AG04449 (cell line): Measurements from ENCODE around the gene MATN1.

Experiments used
- CTCF ChIA-PET: fragments of 350-600 bp; formaldehyde crosslinking; extraction: SDS; loops from one replicate; lab custom pipeline; 2021; ENCODE audit warnings: antibody characterized with exemption; lab: Yijun Ruan, JAX
- POLR2A ChIA-PET: fragments of 400-600, 350-600 bp; formaldehyde crosslinking; extraction: SDS; loops from one replicate; lab custom pipeline; 2020; ENCODE audit warnings: antibody characterized with exemption, inconsistent platforms; lab: Yijun Ruan, JAX
- DNase-seq: peaks from one replicate; pipeline ENCODE4 v3.0.0-alpha.2; 2010; ENCODE audit warnings: low read depth, low spot score
- H3K4me3 ChIP-seq: 2 replicates; pipeline ENCODE4 v1.5.1; 2011; ENCODE audit warnings: low read depth, mild to moderate bottlenecking, control low read depth, low read length
- TF ChIP-seq, protein P1 (sequence below): IDR thresholded peaks from one replicate; pipeline ENCODE4 v1.5.1; 2011; ENCODE audit warnings: mild to moderate bottlenecking, moderate library complexity, low read length, control low read depth, inconsistent platforms; ENCODE audit not compliant: insufficient read depth; ENCODE audit errors: missing control alignments

Gene MATN1

DNA sequence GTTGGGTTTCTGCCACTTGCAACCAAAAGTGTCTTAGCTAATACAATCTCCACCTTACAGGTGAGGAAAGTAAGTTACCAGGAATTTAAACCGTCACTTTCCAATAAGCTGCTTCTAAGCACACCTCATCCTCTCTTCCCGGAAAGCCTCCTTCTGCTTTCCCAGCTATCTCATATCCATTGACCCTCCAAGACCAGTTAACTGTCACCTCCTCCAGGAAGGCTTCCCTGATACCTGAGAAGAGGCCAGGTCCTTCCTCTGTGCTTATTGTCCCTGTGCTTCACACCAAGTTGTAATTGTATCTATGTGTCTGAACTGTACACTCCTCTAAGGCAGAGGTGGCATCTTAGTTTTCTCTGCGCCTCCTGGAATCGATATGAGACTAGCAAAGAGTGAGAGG lies 11.2 kb upstream of the MATN1 start:
- ChIA-PET CTCF (interaction anchor here (1.1 to 19.4 kb wide), 5 partner anchors 10 to 176 kb away, joined by 3 to 943 read pairs (median 10); partner anchors contain the start of gene MATN1), POLR2A (no interaction called here)
- TF ChIP-seq, protein P1, sequence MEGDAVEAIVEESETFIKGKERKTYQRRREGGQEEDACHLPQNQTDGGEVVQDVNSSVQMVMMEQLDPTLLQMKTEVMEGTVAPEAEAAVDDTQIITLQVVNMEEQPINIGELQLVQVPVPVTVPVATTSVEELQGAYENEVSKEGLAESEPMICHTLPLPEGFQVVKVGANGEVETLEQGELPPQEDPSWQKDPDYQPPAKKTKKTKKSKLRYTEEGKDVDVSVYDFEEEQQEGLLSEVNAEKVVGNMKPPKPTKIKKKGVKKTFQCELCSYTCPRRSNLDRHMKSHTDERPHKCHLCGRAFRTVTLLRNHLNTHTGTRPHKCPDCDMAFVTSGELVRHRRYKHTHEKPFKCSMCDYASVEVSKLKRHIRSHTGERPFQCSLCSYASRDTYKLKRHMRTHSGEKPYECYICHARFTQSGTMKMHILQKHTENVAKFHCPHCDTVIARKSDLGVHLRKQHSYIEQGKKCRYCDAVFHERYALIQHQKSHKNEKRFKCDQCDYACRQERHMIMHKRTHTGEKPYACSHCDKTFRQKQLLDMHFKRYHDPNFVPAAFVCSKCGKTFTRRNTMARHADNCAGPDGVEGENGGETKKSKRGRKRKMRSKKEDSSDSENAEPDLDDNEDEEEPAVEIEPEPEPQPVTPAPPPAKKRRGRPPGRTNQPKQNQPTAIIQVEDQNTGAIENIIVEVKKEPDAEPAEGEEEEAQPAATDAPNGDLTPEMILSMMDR = no peak
- no peak overlapping the region for H3K4me3 ChIP-seq
- DNase-seq = no peak

DNA sequence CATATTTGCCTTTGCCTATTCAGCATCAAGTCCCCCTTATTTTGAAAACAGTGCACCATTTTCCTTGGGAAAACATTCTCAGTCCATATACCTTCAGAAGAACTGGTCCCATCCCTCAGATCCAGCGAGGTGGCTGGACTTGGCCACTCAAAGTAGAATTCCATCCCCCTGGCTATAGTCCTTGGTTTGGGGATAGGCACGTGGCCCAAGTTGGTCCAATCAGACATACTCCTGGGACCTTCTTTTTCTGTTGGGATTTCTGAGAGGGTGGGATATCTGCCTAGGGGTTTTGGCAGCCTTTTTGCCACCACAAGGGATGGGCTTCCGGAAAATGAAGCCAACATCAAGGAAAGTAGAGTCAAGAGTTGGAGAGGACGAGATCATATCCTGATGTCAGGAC lies 10.7 kb upstream of the MATN1 start:
- H3K4me3 ChIP-seq = no peak overlapping the region
- ChIA-PET CTCF (interaction anchor here (1.6 to 19.4 kb wide), 4 partner anchors 10 to 58 kb away, joined by 4 to 943 read pairs (median 10); partner anchors contain the start of gene MATN1), POLR2A (no interaction called here)
- DNase-seq = no peak
- TF ChIP-seq, protein P1 = no peak

DNA sequence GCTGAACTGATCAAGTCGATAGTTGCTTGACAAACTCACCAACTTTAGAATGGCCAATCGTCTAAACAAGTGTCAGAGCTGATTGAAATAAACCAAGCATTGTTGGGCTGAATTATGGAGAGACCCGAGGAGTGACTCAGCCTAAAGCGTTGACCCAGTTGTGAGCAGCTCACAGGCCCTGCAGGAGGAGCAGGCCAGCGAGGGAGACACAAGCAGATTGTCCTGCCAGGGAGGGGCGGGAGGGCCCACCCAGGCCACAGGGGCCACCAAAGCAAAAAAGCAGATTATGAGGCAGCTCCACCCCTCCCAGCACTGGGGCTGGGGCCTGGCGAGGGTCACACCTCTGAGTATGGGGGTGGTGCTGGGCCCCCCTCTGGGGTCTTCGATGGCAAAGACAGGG lies 10.1 kb upstream of the MATN1 start:
- ChIA-PET POLR2A (no interaction called here), CTCF (interaction anchor here (1.4 to 19.4 kb wide), 5 partner anchors 9 to 59 kb away, joined by 4 to 943 read pairs (median 11); partner anchors contain the start of gene MATN1)
- TF ChIP-seq, protein P1 = no peak
- DNase-seq = no peak
- H3K4me3 ChIP-seq = no peak overlapping the region

- POLR2A ChIA-PET = no interaction called here
These were observed 9.1 kb upstream of the MATN1 start for GRCh38 chr1:30732277-30732996.

DNA sequence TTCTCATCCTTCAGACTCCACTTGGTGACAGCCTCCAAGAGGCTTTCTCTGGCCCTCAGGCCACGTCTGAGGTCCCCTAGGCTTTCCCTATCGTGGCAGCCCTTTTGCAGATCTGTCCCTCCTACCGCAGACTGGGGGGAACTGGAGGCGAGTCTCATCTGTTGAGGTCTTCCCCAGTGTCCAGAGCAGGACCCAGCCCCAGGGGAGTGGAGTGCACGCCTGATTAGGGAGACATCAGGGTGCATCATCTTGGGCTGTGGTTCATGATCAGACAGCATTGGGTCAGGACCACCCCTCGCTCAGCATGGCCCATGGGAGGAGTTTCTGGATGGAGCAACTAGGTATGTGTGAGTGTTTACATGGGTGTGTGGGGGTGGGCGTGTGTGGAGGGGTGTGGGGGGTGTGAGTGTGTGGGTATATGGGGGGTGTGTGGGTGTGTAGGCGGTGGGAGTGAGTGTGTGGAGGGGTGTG lies 8.5 kb upstream of the MATN1 start:
- TF ChIP-seq, protein P1 = no peak
- no peak overlapping the region for H3K4me3 ChIP-seq
- POLR2A ChIA-PET = no interaction called here
- no peak for DNase-seq
- CTCF ChIA-PET = interaction anchor here (2.6 to 19.4 kb wide), 3 partner anchors 12 to 180 kb away, joined by 7 to 943 read pairs (median 90); no protein-coding TSS in a partner anchor

More at GRCh38 chr1:30732277-30732996, 9.1 kb upstream of the MATN1 start:
- DNase-seq = no peak
- CTCF ChIA-PET = interaction anchor here (1.4 to 19.4 kb wide), 6 partner anchors 8 to 179 kb away, joined by 4 to 943 read pairs (median 9); partner anchors contain the start of gene MATN1
- H3K4me3 ChIP-seq = no peak overlapping the region
- TF ChIP-seq, protein P1 = no peak
